Gastroesophageal sphincter (tissue), 2 donors: ENCODE data around the gene GALNS.

Experiments used
- POLR2A ChIP-seq, 2 donors: fragments of 450-650 bp; IDR thresholded peaks; one replicate each; pipeline ENCODE4 v1.6.1; 2017; ENCODE audit warnings: antibody characterized with exemption in 2 of 2, mild to moderate bottlenecking in 2 of 2, moderate library complexity in 1 of 2
- POLR2AphosphoS5 ChIP-seq: sonication (generic); formaldehyde crosslinking; IDR thresholded peaks from one replicate; pipeline ENCODE4 v1.6.1; 2017; ENCODE audit warnings: antibody characterized with exemption

DNA sequence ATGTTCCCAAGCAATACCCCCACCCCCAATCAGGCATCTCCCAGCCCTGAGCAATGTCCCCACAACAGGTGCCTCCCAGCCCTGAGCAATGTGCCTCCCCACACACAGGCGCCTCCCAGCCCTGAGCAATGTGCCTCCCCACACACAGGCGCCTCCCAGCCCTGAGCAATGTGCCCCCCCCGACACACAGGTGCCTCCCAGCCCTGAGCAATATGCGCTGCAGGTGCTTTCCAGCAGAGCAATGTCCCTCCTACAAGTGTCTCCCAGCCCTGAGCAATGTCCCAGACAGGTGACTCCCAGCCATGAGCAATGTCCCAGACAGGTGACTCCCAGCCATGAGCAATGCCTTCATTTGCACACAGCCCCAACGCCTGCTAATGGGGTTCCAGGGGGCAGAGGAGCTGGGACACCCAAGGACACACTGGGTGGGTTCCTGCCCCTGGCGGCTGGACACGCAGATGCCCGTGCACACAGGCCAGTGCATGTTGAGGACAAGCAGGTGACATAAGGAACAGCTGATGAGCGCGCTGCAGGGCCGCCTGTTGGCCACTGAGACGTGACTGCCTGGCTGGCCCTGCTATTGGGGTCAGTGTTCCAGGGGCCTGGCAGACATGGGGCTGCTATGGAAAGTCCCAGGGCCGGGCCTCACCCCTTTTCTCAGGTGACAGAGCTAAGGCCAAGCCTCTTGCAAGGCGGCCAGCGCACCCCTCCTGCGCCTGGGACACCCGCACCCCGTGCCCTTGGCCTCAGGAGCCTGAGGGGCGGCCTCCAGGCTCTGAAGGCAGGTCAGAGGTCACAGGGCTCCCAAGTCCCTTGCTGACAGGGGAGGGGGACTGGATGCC is 36.6 kb upstream of the GALNS start:
- TF ChIP-seq POLR2A (IDR thresholded peaks at IDR 0.05) (no peak), POLR2AphosphoS5 (no peak)
